Smooth muscle cell (in vitro differentiated cells): ENCODE results near the gene CHST15. TPM values are rescaled to one million over a fixed set of nuclear protein-coding genes. Genes with fewer than 3 reads are reported as not detected.

ENCODE experiments used
- DNase-seq: peaks from one replicate; lab custom pipeline; 2025; ENCODE audit not compliant: unreplicated experiment; lab: John Stamatoyannopoulos, UW
- H2AFZ ChIP-seq: fragments of 200-600 bp; sonication (generic); 2 replicates; pipeline ENCODE4 v1.6.0; 2016; ENCODE audit warnings: antibody characterized with exemption, low read depth, mild to moderate bottlenecking
- H3F3A ChIP-seq: fragments of 200-600 bp; sonication (generic); 2 replicates; pipeline ENCODE4 v1.6.0; 2017; ENCODE audit warnings: antibody characterized with exemption, low read depth
- H3K27ac ChIP-seq: fragments of 200-600 bp; sonication (generic); 2 replicates; pipeline ENCODE4 v1.5.1; 2016; ENCODE audit warnings: low read depth, mild to moderate bottlenecking
- H3K27me3 ChIP-seq: fragments of 200-600 bp; sonication (generic); 2 replicates; pipeline ENCODE4 v1.6.1; 2016; ENCODE audit warnings: low read depth, mild to moderate bottlenecking
- H3K36me3 ChIP-seq: fragments of 200-600 bp; sonication (generic); 2 replicates; pipeline ENCODE4 v1.5.1; 2016; ENCODE audit warnings: low read depth
- H3K4me1 ChIP-seq: fragments of 200-600 bp; sonication (generic); 2 replicates; pipeline ENCODE4 v1.5.1; 2016; ENCODE audit warnings: low read depth
- H3K4me2 ChIP-seq: fragments of 200-600 bp; sonication (generic); 2 replicates; pipeline ENCODE4 v1.6.0; 2016; ENCODE audit warnings: mild to moderate bottlenecking
- H3K4me3 ChIP-seq: fragments of 200-600 bp; sonication (generic); 2 replicates; pipeline ENCODE4 v1.5.1; 2016; ENCODE audit warnings: mild to moderate bottlenecking
- H3K79me2 ChIP-seq: fragments of 200-600 bp; sonication (generic); 2 replicates; pipeline ENCODE4 v1.6.0; 2016; ENCODE audit warnings: low read depth, mild to moderate bottlenecking
- H3K9ac ChIP-seq: fragments of 200-600 bp; sonication (generic); 2 replicates; pipeline ENCODE4 v1.6.0; 2016; ENCODE audit warnings: low read depth
- H3K9me3 ChIP-seq: fragments of 200-600 bp; sonication (generic); replicated peaks from 2 replicates; pipeline ENCODE4 v1.5.1; 2016; ENCODE audit warnings: low read depth
- H4K20me1 ChIP-seq: fragments of 200-600 bp; sonication (generic); 2 replicates; pipeline ENCODE4 v1.6.0; 2016; ENCODE audit warnings: low read depth
- WGBS: methylation state at CpG from one replicate; pipeline ENCODE4 v1.1.7; 2016; ENCODE audit warnings: low lambda C conversion rate; 5-methylcytosine and 5-hydroxymethylcytosine counted together
- polyA plus RNA-seq: library from polyadenylated mRNA; unstranded; fragments of >200 nt; fragmentation: Nextera tagmentation; extraction: Ambion mirVana; gene quantifications from 2 replicates; pipeline ENCODE4 v1.2.1, GENCODE V29; 2016
- total RNA-seq: library from RNA; depleted of rRNA; stranded (reverse); fragments of >200 nt; gene quantifications from 2 replicates; pipeline ENCODE4 v1.2.3, GENCODE V29; 2014
- TF ChIP-seq, protein P1 (sequence below): fragments of 200-600 bp; sonication (generic); IDR thresholded peaks from 2 replicates; pipeline ENCODE4 v1.5.1; 2017; ENCODE audit warnings: borderline replicate concordance, mild to moderate bottlenecking, antibody characterized with exemption; ENCODE audit not compliant: insufficient read depth, poor library complexity, severe bottlenecking

The CHST15 gene
- total and polyA plus RNA-seq, 2 experiments from 2014 or later, result 14.1 to 20.4 TPM

DNA sequence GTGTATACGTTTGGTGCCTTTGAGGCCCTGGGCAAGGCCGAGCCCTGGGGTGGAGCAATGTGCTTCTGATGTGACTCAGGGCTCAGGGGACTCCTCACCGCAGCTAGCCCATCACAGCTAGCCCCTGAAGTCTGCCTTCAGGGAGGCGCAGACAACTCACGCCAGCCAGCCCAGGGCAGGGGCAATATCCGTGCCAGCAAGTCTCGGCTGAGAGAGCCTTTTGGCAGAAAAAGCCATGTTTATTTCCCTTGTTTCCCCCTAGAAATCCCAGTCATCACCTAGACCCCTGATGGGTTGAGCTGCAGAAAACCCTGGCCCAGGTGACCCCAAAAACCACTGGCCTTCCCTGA is 90.4 kb downstream of the CHST15 start:
- Histone ChIP-seq H3K79me2 (no peaks in the 10 kb centered on the region), H3K27me3 (no peaks in the 10 kb centered on the region), H3K4me1 (no peaks in the 10 kb centered on the region), H4K20me1 (no peaks in the 10 kb centered on the region), H3K36me3 (no peaks in the 10 kb centered on the region), H3K9ac (no peak overlapping the region), H3K27ac (no peak overlapping the region), H3F3A (no peaks in the 10 kb centered on the region), H3K9me3 (no peaks in the 10 kb centered on the region), H3K4me3 (no peak overlapping the region), H3K4me2 (no peak overlapping the region), H2AFZ (no peak overlapping the region)
- DNase-seq, result no peak
- TF ChIP-seq, protein P1, sequence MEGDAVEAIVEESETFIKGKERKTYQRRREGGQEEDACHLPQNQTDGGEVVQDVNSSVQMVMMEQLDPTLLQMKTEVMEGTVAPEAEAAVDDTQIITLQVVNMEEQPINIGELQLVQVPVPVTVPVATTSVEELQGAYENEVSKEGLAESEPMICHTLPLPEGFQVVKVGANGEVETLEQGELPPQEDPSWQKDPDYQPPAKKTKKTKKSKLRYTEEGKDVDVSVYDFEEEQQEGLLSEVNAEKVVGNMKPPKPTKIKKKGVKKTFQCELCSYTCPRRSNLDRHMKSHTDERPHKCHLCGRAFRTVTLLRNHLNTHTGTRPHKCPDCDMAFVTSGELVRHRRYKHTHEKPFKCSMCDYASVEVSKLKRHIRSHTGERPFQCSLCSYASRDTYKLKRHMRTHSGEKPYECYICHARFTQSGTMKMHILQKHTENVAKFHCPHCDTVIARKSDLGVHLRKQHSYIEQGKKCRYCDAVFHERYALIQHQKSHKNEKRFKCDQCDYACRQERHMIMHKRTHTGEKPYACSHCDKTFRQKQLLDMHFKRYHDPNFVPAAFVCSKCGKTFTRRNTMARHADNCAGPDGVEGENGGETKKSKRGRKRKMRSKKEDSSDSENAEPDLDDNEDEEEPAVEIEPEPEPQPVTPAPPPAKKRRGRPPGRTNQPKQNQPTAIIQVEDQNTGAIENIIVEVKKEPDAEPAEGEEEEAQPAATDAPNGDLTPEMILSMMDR, result no peak
- 95% methylated on average over 7 of the region's 7 CpGs for WGBS

DNA sequence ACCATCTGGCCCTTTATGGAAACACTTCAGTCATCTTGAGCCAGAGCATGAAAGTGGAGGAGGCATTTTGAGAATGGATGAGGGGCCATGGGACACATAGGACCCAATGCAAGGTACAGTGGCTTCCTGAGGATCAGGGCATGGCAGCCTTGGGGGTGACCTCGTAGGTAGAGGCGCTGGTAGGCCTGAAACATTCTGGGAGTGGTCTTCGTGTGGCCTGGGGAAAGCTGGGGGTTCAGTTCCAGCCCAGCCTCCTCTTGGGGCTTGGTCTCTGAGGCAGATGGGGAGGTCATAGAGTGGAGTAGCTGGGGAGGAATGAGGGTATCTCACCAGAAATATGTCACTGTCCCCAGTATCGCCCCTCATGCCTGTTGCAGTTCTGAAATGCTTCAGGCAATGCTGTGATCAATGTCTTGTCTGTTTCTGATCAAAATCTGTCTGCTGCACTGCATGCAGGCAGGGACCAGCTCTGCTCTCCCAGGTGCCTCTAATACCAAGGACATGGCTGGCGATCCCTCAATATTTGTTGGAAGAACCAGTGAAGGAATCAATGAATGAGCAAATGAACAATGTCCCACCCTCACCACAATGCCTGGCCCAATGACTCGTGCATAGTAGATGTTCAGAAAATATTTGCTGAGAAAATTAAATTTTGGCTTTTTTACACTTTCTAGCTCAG is 90.9 kb downstream of the CHST15 start:
- WGBS, result 81% methylated on average over 6 of the region's 6 CpGs
- no peaks in the 10 kb centered on the region for H3K27me3 ChIP-seq
- H3K4me3 ChIP-seq, result no peak overlapping the region

DNA sequence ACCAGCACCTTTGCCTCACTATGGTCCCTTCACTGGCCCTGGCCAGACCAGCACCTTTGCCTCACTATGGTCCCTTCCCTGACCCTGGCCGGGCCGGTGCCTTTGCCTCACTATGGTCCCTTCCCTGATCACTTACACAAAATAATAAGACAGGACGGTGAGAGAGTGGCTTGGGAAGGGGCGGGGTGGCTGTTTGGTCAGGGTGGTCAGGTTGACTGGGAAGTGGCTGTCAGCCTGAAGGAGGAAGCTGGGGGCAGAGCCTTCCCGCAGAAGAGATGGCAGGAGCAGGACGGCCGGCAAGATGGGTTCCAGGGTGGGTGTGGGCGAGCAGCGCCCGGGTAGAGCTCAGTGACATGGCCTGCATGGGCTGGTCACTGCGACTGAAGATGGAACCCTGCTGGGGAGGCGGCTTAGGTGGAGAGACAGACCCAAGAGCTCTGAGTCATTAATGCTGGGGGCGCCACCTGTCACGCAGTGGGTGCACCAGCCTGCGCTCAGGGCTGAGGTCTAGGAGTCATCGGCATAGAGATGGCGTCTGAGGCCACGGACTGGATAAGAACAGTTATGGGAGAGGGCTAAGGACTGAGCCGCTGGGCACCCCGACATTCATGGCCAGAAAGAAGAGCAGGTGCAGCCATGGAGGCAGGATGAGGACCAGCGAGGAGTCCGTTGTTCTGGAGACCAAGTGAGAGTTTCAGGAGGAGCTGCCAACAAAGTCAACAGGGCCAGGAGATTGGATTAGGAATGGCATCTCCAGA is 91.8 kb downstream of the CHST15 start:
- WGBS, result 93% methylated on average over 19 of the region's 22 CpGs
- peaks cover 5% of the 10 kb centered on the region for H3F3A ChIP-seq
- H3K4me2 ChIP-seq, result no peak overlapping the region
- peaks cover 5% of the 10 kb centered on the region for H3K4me1 ChIP-seq
- H3K36me3 ChIP-seq, result no peaks in the 10 kb centered on the region
- TF ChIP-seq, protein P1, result no peak
- no peak overlapping the region for H2AFZ ChIP-seq
- no peaks in the 10 kb centered on the region for H3K79me2 ChIP-seq
- no peaks in the 10 kb centered on the region for H3K27me3 ChIP-seq
- no peak overlapping the region for H3K27ac ChIP-seq
- H3K9me3 ChIP-seq, result no peaks in the 10 kb centered on the region
- no peak for DNase-seq
- no peak overlapping the region for H3K9ac ChIP-seq
- no peak overlapping the region for H3K4me3 ChIP-seq
- H4K20me1 ChIP-seq, result no peaks in the 10 kb centered on the region

More for the DNA sequence above, 90.9 kb downstream of the CHST15 start:
- Histone ChIP-seq H3K4me1 (no peaks in the 10 kb centered on the region), H4K20me1 (no peaks in the 10 kb centered on the region), H3K36me3 (no peaks in the 10 kb centered on the region), H3K27ac (no peak overlapping the region), H3F3A (no peaks in the 10 kb centered on the region), H3K9me3 (no peaks in the 10 kb centered on the region), H3K4me2 (no peak overlapping the region), H3K79me2 (no peaks in the 10 kb centered on the region), H3K9ac (no peak overlapping the region), H2AFZ (no peak overlapping the region)
- DNase-seq, result no peak
- TF ChIP-seq, protein P1, result no peak
